ENCODE data around the gene NUP62CL.

The NUP62CL gene

GRCh38 chrX:107153005-107153404 lies 53.2 kb downstream of the NUP62CL start:
- no peak for DNase-seq (ENCODE audit: low read depth in 2 of 2)

DNA sequence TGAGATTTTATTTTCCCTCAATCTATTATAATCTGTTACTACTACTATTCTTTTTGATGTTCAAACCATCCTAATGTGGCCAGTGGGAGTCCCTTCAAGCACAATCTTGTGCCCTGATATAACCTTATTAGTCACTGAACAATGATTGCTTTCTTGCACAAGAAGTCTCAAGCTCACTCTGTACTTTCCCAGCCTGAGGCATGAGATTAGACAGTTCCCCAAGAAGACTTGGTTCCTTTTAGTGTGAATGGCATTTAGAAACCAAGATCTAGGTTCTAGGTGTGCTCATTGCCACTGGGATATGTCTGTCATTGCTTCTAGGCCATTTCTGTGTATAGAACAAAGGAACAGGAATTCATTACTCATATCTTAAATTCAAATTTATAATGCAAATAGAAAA lies 59.6 kb downstream of the NUP62CL start:
- no peak for DNase-seq (ENCODE audit: low read depth in 2 of 2)

DNA sequence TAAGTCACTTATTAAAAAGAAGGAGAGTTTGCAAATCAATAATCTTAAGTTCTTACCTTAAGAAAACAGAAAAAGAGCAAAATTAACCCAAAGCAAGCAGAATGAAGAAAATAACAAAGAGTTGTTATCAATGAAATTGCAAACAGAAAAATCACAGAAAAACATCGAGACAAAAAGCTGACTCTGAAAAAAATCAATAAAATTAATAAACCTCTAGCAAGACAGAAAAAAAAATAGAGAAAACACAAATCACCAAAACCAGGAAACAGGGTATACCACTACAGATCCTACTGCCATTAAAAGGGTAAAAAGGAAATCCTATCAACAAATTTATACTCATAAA lies 70.3 kb downstream of the NUP62CL start:
- no peak for DNase-seq (ENCODE audit: low read depth in 2 of 2)

GRCh38 chrX:107135049-107135964 lies 70.9 kb downstream of the NUP62CL start:
- no peak for DNase-seq (ENCODE audit: low read depth in 2 of 2)

GRCh38 chrX:107123750-107124149 lies 82.5 kb downstream of the NUP62CL start:
- DNase-seq (ENCODE audit: low read depth in 2 of 2) = no peak

- DNase-seq (ENCODE audit: low read depth in 2 of 2) = no peak
Measured at GRCh38 chrX:107119283-107119682, 87.0 kb downstream of the NUP62CL start.

GRCh38 chrX:107118322-107119147 lies 87.7 kb downstream of the NUP62CL start, which contains the start of gene RBM41:
RBM41 (minus strand) TSS chrX:107118822; CDS start chrX:107118773, 49 bp downstream.
- peak; percentile 45 to 64 for DNase-seq (ENCODE audit: low read depth in 2 of 2)

DNA sequence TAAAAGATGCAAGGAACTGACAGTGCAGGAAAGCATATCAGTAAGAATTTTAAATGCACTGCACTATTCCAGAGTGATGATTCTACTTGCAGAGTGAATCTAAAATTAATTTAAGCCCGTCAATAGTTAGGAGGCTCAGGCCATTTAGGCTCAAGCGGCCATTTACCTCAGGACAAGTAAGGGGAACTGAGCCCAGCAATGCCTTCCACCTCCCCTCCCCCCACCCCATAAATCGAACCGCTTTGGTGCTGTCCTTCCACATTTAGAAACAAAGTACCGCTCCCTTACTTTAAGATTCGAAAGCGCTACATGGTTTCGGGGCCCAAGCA lies 88.3 kb downstream of the NUP62CL start:
- DNase-seq (ENCODE audit: low read depth in 2 of 2) = no peak

DNA sequence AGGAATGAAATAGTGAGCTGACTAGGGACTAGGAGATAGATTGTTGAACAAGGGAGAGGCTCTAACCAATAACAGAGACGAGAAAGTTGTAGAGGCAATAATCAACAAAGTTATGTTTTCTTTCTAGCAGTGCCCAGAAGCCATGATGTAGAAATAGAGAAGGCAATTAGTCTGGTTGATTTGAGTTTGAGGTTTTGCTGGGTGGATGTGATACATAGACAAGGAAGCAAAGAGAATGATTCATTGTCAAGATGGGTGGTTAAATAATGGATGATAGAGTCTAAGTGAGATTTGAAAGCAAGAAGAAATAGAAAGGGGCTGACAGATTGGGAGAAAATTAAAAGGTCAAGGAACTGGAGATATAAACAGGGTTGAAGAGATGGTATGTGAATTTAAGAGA lies 98.8 kb downstream of the NUP62CL start:
- DNase-seq (ENCODE audit: low read depth in 2 of 2) = no peak

GRCh38 chrX:107102980-107103379 lies 103.3 kb downstream of the NUP62CL start:
- no peak for DNase-seq (ENCODE audit: low read depth in 2 of 2)

GRCh38 chrX:107076158-107076557 lies 130.1 kb downstream of the NUP62CL start:
- no peak for DNase-seq (ENCODE audit: low read depth in 2 of 2)
